Measurements from ENCODE around the gene URB1.

DNA sequence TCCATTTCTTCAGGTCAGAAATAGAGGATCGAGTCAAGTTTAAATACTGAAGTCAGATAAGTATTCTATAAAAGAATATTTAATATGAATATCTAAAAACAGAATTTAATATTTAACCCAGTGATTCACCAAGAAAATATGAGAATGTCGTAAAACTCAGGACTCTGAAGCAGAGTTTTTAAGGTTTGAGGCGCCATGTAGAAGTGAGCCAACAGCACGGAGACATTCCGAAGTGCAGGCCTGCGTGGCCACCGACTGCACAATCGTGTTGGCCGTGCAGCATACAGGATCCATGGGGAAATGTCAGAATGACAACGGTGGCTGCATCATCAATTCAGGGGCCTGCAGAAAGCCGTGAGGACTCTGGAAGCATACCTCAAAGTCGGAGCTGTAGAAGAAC, 70.7 kb downstream of the URB1 start:
- TF ChIP-seq, protein P1, sequence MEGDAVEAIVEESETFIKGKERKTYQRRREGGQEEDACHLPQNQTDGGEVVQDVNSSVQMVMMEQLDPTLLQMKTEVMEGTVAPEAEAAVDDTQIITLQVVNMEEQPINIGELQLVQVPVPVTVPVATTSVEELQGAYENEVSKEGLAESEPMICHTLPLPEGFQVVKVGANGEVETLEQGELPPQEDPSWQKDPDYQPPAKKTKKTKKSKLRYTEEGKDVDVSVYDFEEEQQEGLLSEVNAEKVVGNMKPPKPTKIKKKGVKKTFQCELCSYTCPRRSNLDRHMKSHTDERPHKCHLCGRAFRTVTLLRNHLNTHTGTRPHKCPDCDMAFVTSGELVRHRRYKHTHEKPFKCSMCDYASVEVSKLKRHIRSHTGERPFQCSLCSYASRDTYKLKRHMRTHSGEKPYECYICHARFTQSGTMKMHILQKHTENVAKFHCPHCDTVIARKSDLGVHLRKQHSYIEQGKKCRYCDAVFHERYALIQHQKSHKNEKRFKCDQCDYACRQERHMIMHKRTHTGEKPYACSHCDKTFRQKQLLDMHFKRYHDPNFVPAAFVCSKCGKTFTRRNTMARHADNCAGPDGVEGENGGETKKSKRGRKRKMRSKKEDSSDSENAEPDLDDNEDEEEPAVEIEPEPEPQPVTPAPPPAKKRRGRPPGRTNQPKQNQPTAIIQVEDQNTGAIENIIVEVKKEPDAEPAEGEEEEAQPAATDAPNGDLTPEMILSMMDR (IDR thresholded peaks at IDR 0.05): no peak
- TF ChIP-seq POLR2A (IDR thresholded peaks at IDR 0.05): no peak

All from Peyer's patch (tissue), 4 donors.